ENCODE data around the gene SUPT5H. TPM values are rescaled to one million over a fixed set of nuclear protein-coding genes. Genes with fewer than 3 reads are reported as not detected.
"Not testable (repeated sequence)": the region's sequence is repeated elsewhere in the genome, so short reads cannot be mapped to it uniquely, and the experiment has no call there.

Gene SUPT5H
- total and polyA plus RNA-seq, 2 experiments from 2014 or later = 145 to 156 TPM

GRCh38 chr19:39446365-39447084 is 1.1 kb downstream of the SUPT5H start:
- TF ChIP-seq, protein P1, sequence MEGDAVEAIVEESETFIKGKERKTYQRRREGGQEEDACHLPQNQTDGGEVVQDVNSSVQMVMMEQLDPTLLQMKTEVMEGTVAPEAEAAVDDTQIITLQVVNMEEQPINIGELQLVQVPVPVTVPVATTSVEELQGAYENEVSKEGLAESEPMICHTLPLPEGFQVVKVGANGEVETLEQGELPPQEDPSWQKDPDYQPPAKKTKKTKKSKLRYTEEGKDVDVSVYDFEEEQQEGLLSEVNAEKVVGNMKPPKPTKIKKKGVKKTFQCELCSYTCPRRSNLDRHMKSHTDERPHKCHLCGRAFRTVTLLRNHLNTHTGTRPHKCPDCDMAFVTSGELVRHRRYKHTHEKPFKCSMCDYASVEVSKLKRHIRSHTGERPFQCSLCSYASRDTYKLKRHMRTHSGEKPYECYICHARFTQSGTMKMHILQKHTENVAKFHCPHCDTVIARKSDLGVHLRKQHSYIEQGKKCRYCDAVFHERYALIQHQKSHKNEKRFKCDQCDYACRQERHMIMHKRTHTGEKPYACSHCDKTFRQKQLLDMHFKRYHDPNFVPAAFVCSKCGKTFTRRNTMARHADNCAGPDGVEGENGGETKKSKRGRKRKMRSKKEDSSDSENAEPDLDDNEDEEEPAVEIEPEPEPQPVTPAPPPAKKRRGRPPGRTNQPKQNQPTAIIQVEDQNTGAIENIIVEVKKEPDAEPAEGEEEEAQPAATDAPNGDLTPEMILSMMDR (IDR thresholded peaks at IDR 0.05; ENCODE audit: low read depth, low read length) = no peak
- Histone ChIP-seq H3K9me3 (ENCODE audit: low read depth) (no peaks in the 10 kb centered on the region), H3K4me3 (peak overlapping the region; percentile 83), H3K36me3 (no peaks in the 10 kb centered on the region), H3K27me3 (no peaks in the 10 kb centered on the region), H3K27ac (no peak overlapping the region), H3K4me1 (ENCODE audit: low read depth) (peaks cover 4% of the 10 kb centered on the region)
- no peak for DNase-seq (ENCODE audit: low read depth in 1 of 2, low spot score in 1 of 2)

- Histone ChIP-seq H3K27me3 (no peaks in the 10 kb centered on the region), H3K4me1 (ENCODE audit: low read depth) (peaks cover 4% of the 10 kb centered on the region), H3K36me3 (peaks cover 3% of the 10 kb centered on the region), H3K4me3 (no peak overlapping the region), H3K27ac (peak overlapping the region; percentile 40), H3K9me3 (ENCODE audit: low read depth) (no peaks in the 10 kb centered on the region)
- TF ChIP-seq, protein P1 (IDR thresholded peaks at IDR 0.05; ENCODE audit: low read depth, low read length) = no peak
- DNase-seq (ENCODE audit: low read depth in 1 of 2, low spot score in 1 of 2) = no peak
Measured at GRCh38 chr19:39448271-39448670, 2.9 kb downstream of the SUPT5H start.

- peaks cover 5% of the 10 kb centered on the region for H3K36me3 ChIP-seq
- TF ChIP-seq, protein P1 (IDR thresholded peaks at IDR 0.05; ENCODE audit: low read depth, low read length) = no peak
- H3K27me3 ChIP-seq = no peaks in the 10 kb centered on the region
- H3K4me3 ChIP-seq = no peak overlapping the region
- no peak overlapping the region for H3K27ac ChIP-seq
- no peaks in the 10 kb centered on the region for H3K9me3 ChIP-seq (ENCODE audit: low read depth)
- DNase-seq (ENCODE audit: low read depth in 1 of 2, low spot score in 1 of 2) = no peak
- peaks cover 4% of the 10 kb centered on the region for H3K4me1 ChIP-seq (ENCODE audit: low read depth)
Measured at GRCh38 chr19:39449116-39449797, 3.9 kb downstream of the SUPT5H start.

GRCh38 chr19:39451257-39451656 is 5.9 kb downstream of the SUPT5H start:
- H3K4me3 ChIP-seq; H3K27ac ChIP-seq; H3K4me1 ChIP-seq (ENCODE audit: low read depth); DNase-seq (ENCODE audit: low read depth in 1 of 2, low spot score in 1 of 2); H3K27me3 ChIP-seq; H3K9me3 ChIP-seq (ENCODE audit: low read depth); H3K36me3 ChIP-seq: not testable (repeated sequence)

DNA sequence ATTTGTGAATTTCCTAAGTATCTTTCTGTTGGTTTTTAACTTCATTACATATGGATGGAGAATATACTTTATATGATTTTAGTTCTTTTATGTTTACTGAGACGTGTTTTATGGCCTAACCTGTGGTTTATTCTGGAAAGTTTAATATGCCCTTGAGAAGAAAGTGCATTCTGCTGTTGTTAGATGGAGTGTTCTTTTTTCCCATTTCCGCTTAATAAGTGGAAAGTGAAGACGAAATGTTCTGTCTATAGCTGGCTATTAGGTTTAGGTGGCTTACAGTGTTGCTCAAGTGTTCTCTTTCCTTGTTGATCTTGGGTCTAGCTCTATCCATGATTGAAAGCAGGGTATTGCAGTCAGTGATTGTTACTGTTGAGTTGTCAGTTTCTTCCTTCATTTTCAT is 18.0 kb downstream of the SUPT5H start:
- TF ChIP-seq, protein P1 (IDR thresholded peaks at IDR 0.05; ENCODE audit: low read depth, low read length) = no peak
- DNase-seq (ENCODE audit: low read depth in 1 of 2, low spot score in 1 of 2) = no peak
- H3K9me3 ChIP-seq (ENCODE audit: low read depth) = no peaks in the 10 kb centered on the region
- peak overlapping the region; percentile 25 for H3K27ac ChIP-seq
- peaks cover 61% of the 10 kb centered on the region for H3K36me3 ChIP-seq
- no peak overlapping the region for H3K4me3 ChIP-seq
- H3K4me1 ChIP-seq (ENCODE audit: low read depth) = no peaks in the 10 kb centered on the region
- H3K27me3 ChIP-seq = no peaks in the 10 kb centered on the region
